ENCODE results near the gene NUP54.

The NUP54 gene

GRCh38 chr4:76144546-76144945 lies 3.7 kb downstream of the NUP54 start:
- DNase-seq = no peak

DNA sequence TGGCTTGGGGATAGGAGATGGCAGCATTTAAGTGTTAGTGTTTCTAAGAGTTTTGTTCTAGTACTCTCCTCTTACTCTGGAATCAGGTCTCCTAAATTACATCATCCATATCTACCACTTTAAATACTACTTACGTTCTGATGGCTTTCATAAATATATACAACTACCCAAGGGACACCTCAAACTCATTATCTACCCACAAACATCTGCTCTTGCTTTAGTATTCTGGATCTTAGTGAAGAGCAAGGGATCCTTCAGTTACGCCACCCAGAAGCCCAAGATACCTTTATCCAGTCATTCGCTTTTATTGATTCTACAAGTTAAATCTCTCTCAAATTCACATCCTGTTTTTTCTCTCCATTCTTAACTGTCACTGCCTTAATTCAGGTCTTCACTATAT lies 7.0 kb downstream of the NUP54 start:
- DNase-seq = no peak

DNA sequence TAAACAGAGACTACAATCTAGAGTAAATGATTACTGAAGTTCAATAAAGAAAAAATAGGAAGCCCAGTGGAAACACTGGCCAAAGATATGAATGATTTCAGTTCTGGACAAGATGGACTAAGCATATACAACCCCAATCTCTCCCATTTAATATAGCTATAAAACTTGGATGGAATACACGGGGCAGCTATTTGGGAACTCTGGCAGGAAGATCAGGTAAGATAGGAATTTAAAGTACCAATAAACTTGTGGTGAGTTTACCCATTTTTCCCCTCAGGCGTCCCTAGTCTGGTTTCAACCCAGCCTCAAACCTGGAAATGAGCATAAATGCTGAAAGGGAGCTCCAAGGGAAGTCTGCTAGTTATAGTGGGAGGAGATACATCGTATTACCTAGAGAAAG lies 20.4 kb downstream of the NUP54 start:
- no peak for DNase-seq

- no peak for DNase-seq
Measured at GRCh38 chr4:76125816-76126215, 22.4 kb downstream of the NUP54 start.

DNA sequence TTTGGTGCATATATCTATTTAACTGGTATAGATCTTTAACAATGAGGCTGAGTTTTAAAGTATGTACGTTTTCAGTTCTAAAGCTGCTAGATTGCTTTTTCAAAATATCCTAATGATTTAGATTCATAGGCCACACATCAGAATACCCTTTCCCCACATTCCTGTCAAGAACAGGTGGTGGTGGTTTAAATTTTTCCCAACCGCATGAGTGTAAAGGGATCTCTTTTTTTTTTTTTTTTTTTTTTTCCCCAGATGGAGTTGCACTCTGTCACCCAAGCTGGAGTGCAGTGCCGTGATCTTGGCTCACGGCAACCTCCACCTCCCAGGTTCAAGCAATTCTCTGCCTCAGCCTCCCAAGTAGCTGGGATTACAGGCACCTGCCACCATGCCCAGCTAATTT lies 28.0 kb downstream of the NUP54 start:
- no peak for DNase-seq

- DNase-seq = no peak
Measured at GRCh38 chr4:76117536-76117935, 30.7 kb downstream of the NUP54 start.

DNA sequence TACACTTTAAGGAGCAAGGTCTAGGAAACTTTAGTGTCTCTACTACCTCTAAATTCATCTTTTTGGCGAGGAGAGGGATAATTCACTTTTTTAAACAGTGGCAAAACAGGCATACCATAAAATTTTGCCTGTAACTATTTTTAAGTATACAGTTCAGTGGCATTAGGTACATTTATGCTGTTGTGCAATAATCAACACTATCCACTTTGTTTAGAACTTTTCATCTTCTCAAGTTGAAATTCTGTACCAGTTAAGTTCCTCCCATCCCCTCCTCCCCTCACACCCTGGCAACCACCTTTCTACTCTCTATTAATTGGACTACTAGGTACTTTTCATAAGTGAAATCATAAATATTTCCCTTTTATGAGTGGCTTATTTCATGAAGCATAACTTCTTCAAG lies 31.4 kb downstream of the NUP54 start:
- no peak for DNase-seq

DNA sequence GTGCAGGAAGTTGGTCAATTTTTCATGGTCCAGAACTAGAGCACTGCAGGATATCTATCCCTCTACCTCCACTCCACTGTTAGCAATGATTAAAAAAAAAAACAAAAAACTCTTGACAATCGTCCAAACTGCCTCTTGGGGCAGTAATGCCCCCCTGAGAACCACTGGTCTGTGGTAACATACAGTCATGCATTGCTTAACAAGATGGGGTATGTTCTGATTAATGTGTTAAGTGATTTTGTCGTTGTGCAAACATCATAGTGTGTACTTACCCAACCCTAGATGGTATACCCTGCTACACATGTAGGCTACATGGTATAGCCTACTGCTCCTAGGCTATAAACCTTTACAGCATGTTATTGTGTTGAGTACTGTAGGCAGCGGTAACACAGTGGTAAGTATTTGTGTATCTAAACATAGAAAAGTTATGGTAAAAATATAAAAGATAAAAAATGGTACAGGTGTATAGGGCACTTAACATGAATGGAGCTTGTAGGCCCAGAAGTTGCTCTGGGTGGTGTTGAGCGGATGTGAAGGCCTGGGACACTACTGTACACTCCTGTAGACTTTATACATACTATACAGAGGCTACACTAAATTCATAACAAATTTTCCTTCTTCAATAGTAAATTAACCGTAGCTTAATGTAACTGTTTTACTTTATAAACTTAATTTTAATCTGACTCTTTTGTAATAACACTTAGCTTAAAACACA lies 39.6 kb downstream of the NUP54 start:
- DNase-seq = no peak

- DNase-seq = no peak
Measured at GRCh38 chr4:76106442-76106841, 41.8 kb downstream of the NUP54 start.

- no peak for DNase-seq
Measured at GRCh38 chr4:76105652-76106051, 42.5 kb downstream of the NUP54 start.

- DNase-seq = no peak
Measured at GRCh38 chr4:76096076-76096475, 52.1 kb downstream of the NUP54 start.

- DNase-seq = no peak
Measured at GRCh38 chr4:76095568-76095967, 52.6 kb downstream of the NUP54 start.

DNA sequence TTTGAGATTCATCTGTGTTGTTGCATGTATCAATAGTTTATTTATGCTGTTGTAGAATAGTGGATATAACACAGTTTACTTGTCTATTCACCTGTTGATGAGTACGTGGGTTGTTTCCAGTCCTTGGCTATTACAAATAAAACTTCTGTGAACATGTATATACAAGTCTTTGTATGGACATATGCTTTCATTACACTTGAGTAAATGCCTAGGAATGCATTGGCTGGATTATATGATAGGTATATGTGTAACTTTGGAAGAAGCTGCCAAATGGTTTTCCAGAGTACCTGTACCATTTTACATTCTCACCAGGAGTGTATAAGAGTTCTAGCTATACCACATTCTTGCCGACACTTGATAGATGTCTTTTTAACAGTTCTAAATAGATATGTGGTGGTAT lies 57.1 kb downstream of the NUP54 start:
- no peak for DNase-seq

DNA sequence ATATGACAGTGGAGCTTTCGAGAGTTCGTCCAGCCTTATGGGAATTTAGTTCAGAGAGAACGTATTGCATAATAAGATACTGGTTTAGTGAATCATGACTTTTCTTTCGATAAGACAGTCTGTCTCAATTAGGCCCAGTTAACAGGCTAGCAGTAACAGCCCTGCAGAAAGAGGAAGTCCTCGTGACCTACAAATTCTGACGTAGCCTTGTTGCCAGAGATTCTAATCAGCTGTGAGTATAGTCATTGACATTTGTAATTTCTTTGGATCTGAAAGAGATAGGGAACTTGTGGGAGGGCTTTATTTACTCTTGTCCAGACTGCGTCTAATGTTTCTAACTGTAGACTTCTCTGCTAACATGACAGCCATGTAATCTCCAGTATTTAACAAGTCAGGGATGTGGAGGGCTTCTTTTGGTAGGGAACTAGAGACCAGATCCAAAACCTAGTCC lies 57.9 kb downstream of the NUP54 start:
- DNase-seq = no peak

- no peak for DNase-seq
Measured at GRCh38 chr4:76088719-76089118, 59.5 kb downstream of the NUP54 start.

- no peak for DNase-seq
Measured at GRCh38 chr4:76087007-76087769, 61.0 kb downstream of the NUP54 start.

DNA sequence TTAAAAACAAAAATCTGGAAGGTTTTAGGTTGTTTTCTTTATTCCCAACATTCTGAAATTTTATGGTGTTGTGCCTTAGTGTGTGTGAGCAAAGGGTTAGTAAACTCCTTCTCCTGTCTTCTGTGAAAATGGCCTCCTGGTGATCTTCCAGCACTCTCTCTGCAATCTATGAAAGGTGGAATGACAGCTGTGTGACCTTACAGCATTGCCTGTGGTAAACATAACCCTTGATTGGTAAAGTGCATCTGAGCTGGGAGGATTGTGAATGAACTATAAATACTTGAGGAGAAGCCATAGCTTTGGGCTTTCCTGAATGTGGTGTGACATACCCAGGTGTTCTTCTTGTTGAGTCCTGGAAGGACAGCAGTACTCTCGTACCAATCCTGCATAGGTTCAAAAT lies 63.7 kb downstream of the NUP54 start:
- no peak for DNase-seq

DNA sequence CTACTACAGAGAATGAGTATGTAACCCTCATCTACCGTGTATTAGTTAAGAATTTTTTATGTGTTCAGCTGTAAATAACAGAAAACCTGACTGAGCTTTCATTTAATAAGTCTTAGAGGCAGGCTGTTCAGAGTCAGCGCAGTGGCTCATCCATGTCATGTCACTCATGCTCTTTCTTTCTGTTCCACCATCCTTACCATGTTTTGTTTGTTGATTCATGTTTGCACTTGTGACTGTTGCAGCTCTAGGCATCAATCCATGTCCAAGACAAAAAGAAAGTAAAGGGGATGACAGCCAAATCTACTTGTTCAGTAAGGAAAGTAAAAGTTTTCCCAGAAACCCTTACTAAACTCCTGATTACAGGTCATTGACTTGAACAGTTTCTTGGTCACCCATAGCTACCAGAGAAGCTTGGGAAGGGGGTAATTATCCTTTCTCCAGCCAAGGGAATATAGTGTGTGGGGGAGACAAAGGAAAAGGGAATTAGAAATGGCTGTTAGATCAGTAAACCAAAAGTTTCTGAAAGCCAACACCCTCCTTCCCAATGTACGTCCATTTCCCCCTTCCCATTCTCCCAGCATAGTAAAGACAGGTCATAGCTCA lies 64.7 kb downstream of the NUP54 start:
- no peak for DNase-seq

DNA sequence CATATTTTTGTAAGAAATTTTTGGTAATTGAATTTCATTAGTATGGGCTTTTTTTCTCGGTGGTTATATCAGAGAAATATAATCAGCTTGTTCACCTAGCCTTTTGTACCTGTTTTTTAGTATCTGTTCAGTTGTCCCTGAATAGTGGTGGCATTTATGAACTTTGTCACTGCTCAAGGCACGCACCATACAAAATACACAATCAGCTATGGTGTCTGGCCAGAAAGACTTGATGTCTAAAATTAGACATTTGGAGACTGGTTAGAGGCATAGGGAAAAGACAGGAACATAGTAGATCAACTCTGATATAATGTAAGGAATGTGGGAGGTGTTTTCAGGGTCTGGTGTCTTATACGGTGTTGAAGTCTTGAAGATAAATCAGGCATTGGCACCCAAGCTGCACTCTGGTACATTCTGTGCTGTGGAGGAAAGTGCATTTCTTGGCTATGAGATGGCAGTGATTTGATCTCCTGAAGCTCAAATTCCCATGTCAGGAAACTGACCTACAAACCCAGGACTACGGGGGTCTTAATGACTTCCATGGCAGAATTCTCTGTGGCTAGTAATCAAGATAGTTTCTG lies 70.1 kb downstream of the NUP54 start:
- no peak for DNase-seq

GRCh38 chr4:76074993-76075600 lies 73.1 kb downstream of the NUP54 start:
- DNase-seq = no peak

GRCh38 chr4:76074468-76074867 lies 73.7 kb downstream of the NUP54 start, which contains the start of gene ART3:
Gene ART3, plus strand, starts transcription at chr4:76074709. Its CDS starts 1,181 bp downstream, at chr4:76075890.
- DNase-seq = no peak

- no peak for DNase-seq
Measured at GRCh38 chr4:76072760-76073159, 75.4 kb downstream of the NUP54 start.

- DNase-seq = no peak
Measured at GRCh38 chr4:76067652-76068286, 80.4 kb downstream of the NUP54 start.

Measured in NCI-H2081 treated with DMSO at 0.1 percent for 48 hours (cell line).